Measurements from ENCODE around the gene ZFP28.
A peak's percentile ranks its signal among the peaks of the same experiment; 100 is the strongest.

ZFP28 gene

DNA sequence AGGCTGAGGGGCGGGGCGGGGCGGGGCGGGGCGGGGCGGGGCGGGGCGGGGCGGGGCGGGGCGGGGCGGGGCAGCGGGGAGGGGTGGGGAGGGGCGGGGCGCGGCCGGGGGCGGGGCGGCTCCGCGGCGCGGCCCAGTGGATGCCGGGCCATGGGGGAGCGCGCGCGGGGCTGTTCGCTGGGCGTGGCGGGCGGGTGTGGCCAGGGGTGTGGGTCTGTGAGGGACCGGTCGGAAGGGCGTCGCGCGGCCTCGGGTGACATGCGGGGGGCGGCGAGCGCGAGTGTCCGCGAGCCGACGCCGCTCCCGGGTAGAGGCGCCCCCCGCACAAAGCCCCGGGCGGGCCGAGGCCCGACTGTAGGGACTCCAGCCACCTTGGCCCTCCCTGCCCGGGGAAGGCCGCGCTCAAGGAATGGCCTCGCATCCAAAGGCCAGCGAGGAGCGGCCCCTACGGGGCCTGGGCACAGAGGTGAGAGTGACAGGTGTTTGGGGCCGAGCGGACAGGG lies at the start of gene ZFP28:
Gene ZFP28, plus strand, starts transcription at position 188 of the 503 bp plus-strand sequence. Its CDS starts 71 bp downstream, at position 259.
- DNase-seq (ENCODE audit: low spot score), result no peak

DNA sequence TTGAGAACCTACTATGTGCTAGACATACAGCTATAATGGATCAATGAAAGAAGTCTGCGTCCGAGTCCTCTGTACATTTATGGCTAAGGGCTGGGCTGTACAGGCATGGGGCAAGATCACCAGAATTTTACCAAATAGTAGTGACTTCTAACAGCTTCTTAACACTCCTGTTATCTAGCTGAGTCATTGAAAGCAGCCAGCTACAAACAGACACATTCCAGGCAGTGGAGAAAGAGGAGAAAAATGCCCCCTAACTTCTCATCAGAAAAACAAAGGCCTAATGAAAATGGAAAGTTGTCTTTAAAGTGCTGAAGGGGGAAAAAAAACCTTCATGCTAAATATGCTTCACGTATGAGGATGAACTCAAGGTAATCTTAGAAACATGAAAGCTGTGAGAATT lies 47.3 kb upstream of the ZFP28 start:
- no peak for DNase-seq (ENCODE audit: low spot score)

DNA sequence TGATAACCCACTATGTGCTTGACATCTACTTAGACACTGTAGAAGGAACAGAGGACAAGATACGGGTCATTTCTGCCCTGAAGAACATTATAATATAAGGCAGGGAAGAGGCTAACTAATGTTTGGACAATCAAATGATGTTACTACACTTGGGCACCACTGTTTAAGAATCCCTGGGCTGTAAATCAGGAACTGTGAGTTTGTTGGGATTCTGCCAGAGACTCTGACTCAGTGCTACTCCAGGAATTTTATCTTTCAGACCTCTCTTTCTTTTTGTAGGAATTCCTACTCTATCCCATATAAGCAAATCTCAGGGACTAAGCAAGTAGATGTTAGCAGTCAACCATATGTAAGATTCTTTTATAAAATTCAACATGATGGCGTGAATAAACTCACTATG lies 34.2 kb upstream of the ZFP28 start:
- no peak for DNase-seq (ENCODE audit: low spot score)

- no peak for DNase-seq (ENCODE audit: low spot score)
Observed at GRCh38 chr19:56507446-56508289, 31.1 kb upstream of the ZFP28 start, which contains the start of gene ZNF471. ZNF471 (plus strand) TSS chr19:56507855; CDS start chr19:56511572, 3,717 bp downstream.

DNA sequence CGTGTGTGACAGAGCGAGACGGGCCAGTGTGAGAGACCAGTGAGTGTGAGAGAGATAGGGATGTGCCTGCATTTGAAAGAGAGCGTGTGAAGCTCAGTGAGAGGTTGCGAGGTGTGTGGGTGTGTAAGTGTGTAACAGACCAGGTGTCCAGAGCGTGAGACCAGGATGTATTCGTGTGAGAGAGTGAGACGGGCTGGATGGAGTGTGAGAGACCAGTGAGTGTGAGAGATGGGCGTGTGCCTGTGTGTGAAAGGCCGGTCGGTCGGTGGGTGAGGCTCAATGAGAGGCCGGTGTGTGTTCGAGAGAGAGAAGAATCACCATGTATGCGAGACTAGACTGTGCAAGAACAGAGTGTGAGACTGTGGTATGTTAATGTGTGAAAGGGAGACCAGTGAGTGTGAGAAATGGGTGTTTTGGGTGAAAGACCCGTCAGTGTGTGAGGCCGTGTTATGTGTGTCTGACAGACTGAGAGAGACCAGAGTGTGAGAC lies 30.4 kb upstream of the ZFP28 start:
- DNase-seq (ENCODE audit: low spot score), result no peak

DNA sequence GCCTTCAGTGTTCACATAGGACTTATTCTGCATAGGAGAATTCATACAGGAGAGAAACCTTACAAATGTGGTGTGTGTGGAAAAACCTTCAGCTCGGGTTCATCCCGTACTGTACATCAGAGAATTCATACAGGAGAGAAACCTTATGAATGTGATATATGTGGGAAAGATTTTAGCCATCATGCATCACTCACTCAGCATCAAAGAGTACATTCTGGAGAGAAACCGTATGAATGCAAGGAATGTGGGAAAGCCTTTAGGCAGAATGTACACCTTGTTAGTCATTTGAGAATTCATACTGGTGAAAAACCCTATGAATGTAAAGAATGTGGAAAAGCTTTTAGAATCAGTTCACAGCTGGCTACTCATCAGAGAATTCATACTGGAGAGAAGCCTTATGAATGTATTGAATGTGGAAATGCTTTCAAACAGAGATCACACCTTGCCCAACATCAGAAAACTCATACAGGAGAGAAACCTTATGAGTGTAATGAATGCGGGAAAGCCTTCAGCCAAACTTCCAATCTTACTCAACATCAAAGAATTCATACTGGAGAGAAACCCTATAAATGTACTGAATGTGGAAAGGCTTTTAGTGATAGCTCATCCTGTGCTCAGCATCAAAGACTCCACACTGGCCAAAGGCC lies 13.4 kb upstream of the ZFP28 start:
- no peak for DNase-seq (ENCODE audit: low spot score)

DNA sequence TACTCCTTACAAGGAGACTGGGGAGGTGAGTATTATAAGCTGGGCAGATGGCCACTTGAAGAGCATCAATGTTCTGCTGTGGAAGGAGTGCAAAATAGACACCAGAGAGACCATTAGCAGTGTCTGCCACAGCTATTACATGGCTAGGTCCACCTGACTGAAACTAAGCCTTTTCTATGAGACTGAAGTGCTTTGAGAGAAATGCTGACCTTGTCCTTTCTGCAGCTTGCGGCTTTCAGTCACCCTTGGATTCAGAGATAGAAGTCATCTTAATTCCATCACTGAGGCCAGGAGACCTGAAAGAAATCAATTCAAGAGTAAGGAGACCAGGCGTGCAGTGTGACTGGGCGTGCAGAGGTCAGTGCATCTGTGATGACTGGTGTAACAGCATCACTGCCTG lies 1.3 kb upstream of the ZFP28 start:
- DNase-seq (ENCODE audit: low spot score), result no peak

GRCh38 chr19:56538254-56538760 lies 441 bp upstream of the ZFP28 start:
- DNase-seq (ENCODE audit: low spot score), result peak; percentile 29

GRCh38 chr19:56543776-56544175 lies 5.0 kb downstream of the ZFP28 start:
- no peak for DNase-seq (ENCODE audit: low spot score)

GRCh38 chr19:56547535-56547934 lies 8.8 kb downstream of the ZFP28 start:
- DNase-seq (ENCODE audit: low spot score), result no peak

DNA sequence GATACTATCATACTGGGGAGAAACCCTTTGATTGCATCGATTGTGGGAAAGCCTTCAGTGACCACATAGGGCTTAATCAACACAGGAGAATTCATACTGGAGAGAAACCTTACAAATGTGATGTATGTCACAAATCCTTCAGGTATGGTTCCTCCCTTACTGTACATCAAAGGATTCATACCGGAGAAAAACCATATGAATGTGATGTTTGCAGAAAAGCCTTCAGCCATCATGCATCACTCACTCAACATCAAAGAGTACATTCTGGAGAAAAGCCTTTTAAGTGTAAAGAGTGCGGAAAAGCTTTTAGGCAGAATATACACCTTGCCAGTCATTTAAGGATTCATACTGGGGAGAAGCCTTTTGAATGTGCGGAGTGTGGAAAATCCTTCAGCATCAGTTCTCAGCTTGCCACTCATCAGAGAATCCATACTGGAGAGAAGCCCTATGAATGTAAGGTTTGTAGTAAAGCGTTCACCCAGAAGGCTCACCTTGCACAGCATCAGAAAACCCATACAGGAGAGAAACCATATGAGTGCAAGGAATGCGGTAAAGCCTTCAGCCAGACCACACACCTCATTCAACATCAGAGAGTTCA lies 15.6 kb downstream of the ZFP28 start:
- DNase-seq (ENCODE audit: low spot score), result no peak

DNA sequence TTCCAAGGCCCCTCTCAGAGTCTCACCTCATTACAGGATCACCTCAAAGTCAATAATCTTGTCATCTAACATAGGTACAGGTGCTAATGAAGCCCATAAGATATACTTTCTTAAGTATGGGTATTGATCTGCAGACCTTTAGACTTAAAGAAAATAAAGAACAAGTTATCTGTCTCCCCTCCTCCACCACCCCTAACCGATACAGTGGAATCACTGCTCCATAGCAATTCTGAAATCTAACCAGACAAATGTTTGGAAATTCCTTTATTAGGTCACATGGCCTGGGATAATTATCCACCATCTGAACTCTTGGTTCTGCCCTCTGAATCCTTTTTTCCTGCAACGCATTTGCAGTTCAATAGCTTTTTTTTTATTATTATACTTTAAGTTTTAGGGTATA lies 24.0 kb downstream of the ZFP28 start:
- DNase-seq (ENCODE audit: low spot score), result no peak

- DNase-seq (ENCODE audit: low spot score), result peak; percentile 33
Observed at GRCh38 chr19:56566904-56567273, 28.1 kb downstream of the ZFP28 start.

DNA sequence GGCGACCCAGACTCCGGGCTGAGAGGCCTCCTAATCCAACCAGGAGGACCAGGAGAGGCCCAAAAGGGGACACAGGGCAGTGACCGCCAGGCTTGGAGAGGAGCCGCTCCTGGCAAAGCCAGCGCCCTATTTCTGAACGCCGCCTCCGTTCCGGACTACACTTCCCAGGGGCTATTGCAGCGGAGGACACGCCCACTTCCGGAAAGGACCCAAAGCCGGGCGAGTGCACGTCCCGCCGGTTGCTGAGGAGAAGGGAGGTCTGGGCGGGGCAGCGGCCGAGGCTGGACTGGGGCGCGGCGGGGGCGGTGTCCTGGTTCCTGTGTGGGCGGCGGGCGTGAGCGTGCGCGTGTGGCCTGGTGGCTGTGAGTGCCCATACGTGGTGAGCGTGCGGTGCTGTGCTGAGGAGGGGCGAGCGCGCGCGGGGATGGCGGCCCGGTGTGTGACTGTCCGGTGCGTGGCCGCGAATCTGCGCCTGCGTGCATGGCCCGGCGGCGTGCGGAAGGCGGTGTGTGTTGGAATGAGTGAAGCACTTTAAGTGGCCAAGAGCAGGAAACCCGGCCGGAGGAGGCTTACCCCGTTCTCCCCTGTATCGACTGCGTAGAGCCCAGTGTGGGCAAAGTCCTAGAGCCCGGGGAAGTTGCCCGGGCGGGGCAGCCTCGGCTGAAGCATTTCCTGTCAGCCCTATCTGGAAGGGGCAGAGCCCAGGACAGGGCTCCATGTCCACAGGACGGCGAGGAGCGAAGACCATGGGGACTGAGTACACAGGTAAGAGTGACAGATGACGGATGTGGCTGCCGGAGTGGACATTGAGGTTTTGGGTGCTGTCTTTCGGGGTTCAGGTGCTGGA lies 28.7 kb downstream of the ZFP28 start, which contains the start of gene ZNF470:
Gene ZNF470, plus strand, starts transcription at position 195 of the 847 bp plus-strand sequence. CDS start 2,844 bp downstream, outside the sequence.
- peak; percentile 93 for DNase-seq (ENCODE audit: low spot score)

DNA sequence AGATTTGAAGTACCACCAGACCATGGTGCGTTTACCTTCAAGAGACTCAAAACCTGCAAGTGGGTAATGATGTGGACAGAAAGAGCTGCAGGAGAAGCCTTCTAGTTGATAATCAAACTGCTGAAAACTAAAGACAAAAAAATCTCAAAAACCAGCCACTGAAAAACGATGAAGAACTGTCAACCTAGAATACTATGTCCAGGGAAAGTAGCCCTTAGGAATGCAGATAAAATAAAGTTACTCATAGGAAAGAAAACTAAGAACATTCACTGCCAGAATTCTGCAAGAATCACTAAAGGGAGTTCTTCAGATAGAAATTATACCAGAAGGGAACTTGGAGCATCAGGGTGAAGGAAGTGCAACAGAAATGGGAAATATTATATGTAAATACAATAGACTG lies 33.8 kb downstream of the ZFP28 start:
- DNase-seq (ENCODE audit: low spot score), result no peak

GRCh38 chr19:56573914-56574313 lies 35.2 kb downstream of the ZFP28 start:
- DNase-seq (ENCODE audit: low spot score), result no peak

GRCh38 chr19:56577719-56578602 lies 39.2 kb downstream of the ZFP28 start:
- DNase-seq (ENCODE audit: low spot score), result no peak

DNA sequence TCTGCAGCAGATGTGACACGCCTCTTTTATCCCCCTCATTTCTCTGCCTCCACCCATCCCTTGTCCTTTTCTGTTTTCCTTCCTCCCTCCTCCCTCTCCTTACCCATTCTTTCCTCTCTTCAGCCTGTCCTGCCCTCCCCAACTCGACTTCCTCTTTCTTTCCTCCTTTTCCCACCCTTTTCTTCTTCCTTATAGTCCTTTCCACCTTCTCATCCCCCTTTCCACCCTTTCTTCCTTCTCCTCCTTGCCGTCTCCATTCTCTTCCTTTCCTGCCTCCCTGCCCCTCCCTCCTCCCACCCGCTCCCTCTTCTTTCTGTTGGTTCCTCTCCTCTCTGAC lies 55.7 kb downstream of the ZFP28 start:
- no peak for DNase-seq (ENCODE audit: low spot score)

DNA sequence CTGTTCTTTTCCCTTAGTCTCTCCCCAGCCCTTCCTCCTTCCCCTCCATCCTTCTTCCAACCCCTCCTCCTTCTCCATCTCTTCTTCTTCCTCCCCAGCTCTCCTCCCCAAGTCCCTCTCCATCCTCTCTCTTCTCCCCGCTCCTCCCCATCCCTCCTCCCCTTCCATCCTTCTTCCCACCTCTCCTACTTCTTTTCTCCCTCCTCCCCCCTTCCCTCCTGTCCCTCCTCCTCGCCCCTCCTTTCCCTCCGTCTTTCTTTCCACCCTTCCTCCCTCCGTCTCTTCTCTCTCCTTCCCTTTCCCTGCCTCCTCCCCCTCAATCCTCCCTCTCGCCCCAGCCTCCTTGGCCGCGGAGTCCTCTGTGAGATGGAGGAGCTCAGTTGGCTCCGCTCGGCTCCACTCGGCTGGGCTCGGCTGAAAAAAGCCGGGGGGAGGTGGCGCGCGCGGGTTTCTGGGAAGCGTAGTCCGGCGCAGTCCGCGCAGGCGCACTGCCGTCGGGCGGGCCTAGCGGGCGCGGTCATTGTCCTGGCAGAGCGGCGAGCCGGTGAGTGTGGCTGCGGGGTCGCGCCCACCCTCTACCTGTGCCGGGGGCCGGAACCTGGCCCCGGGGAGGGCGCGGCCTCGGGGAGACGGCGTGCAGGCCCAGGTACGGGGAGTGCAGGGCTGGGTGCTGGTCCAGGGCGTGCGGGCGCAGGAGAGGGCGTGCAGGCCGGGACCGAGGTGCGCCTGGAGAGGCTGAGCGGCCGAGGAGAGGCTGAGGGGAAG lies 56.2 kb downstream of the ZFP28 start, which contains the start of gene ZNF71:
Gene ZNF71, plus strand, starts transcription at position 520 of the 765 bp plus-strand sequence. CDS start 6,257 bp downstream, outside the sequence.
- DNase-seq (ENCODE audit: low spot score), result peak; percentile 96

GRCh38 chr19:56595548-56595899 lies 56.8 kb downstream of the ZFP28 start:
- DNase-seq (ENCODE audit: low spot score), result no peak

Measured in HuH-7 (cell line).